Keratinocyte (primary cell): ENCODE results near the gene TJP3.

ENCODE experiments used
- EZH2 ChIP-seq: IDR thresholded peaks from one replicate; pipeline ENCODE4 v1.6.1; 2012; ENCODE audit warnings: inconsistent platforms, mild to moderate bottlenecking, low read length, moderate library complexity
- TF ChIP-seq, protein P1 (sequence below), 3 experiments: IDR thresholded peaks in 1 of 3; conservative IDR thresholded peaks in 1 of 3; optimal IDR thresholded peaks in 1 of 3; 2 replicates in 2 of 3; 3 replicates in 1 of 3; pipeline versions ENCODE3 to v1.5.1; 2011; ENCODE audit warnings: low read length in 3 of 3, mild to moderate bottlenecking in 3 of 3, moderate library complexity in 2 of 3, control low read depth in 1 of 3, inconsistent platforms in 1 of 3; ENCODE audit not compliant: insufficient read depth in 2 of 3; ENCODE audit errors: extremely low read depth in 1 of 3

DNA sequence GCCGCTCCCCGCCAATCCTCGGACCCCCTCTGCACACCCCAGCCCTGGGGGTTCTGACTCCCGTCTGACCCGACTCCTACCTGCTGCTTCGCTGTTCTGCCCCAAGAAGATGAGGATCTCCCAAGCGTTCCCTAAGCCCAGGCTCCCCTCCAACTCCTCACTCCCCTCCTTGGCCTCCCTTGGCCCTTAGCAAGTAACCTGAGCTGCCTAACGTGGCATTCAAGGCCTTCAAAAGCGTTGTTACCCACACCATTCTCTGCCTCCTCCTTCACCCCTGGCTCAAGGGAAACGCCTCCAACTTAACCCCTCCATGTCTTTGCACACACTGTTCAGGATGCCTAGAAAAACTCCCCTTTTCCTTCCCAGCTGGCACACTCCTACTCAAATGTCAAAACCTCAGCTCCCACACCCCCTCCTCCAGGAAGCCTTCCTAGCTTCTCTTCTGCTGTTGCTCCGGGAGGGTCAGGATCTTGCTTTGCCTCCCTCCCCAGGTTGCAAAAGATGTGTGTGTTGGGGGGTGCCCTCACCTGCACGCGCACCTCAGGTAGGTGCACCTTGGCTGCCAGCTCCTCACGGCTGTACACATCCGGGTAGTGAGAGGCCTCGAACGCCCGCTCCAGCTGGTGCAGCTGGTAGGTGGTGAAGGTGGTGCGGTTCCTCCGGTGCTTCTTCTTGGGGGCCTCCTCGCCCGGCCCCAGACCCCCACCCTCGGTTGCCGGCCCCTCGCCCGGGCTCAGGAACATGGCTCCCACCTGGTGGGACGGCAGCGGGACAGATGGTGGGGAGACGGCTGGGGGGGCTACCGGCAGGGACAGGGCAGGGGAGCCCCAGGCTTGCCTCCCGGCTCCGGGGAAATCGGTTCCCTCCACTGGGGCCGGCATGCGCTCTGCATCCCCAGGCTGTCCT is 63.1 kb downstream of the TJP3 start:
- TF ChIP-seq, protein P1, sequence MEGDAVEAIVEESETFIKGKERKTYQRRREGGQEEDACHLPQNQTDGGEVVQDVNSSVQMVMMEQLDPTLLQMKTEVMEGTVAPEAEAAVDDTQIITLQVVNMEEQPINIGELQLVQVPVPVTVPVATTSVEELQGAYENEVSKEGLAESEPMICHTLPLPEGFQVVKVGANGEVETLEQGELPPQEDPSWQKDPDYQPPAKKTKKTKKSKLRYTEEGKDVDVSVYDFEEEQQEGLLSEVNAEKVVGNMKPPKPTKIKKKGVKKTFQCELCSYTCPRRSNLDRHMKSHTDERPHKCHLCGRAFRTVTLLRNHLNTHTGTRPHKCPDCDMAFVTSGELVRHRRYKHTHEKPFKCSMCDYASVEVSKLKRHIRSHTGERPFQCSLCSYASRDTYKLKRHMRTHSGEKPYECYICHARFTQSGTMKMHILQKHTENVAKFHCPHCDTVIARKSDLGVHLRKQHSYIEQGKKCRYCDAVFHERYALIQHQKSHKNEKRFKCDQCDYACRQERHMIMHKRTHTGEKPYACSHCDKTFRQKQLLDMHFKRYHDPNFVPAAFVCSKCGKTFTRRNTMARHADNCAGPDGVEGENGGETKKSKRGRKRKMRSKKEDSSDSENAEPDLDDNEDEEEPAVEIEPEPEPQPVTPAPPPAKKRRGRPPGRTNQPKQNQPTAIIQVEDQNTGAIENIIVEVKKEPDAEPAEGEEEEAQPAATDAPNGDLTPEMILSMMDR (optimal IDR thresholded peaks at IDR 0.05 in 1 of 3, IDR thresholded peaks at IDR 0.05 in 1 of 3, conservative IDR thresholded peaks at IDR 0.05 in 1 of 3; ENCODE audit: extremely low read depth in 1 of 3, insufficient read depth in 2 of 3, low read length in 3 of 3), result no peak
- TF ChIP-seq EZH2, result peak; percentile 52
